Measurements from ENCODE around the gene CEACAM8. TPM values are rescaled to one million over a fixed set of nuclear protein-coding genes. Genes with fewer than 3 reads are reported as not detected.

Gene CEACAM8
- not detected in 2 replicates for total RNA-seq

GRCh38 chr19:42594617-42595489 is at the start of gene CEACAM8:
Gene CEACAM8, minus strand, starts transcription at chr19:42594924. Its CDS starts 96 bp downstream, at chr19:42594828.

Other genes with a start within 250 kb of the CEACAM8 start
- gene CNFN, start 204.6 kb downstream of the CEACAM8 start, total RNA-seq = not detected in 2 replicates
- gene LIPE, start 167.5 kb downstream of the CEACAM8 start, total RNA-seq = 2.4 and 3.2 TPM in 2 replicates
- gene CXCL17, start 152.0 kb downstream of the CEACAM8 start, total RNA-seq = not detected in 2 replicates
- 0.32 and 0.46 TPM in 2 replicates for gene CEACAM1, start 66.4 kb downstream of the CEACAM8 start, total RNA-seq
- not detected in 2 replicates for gene PSG3, start 145.6 kb upstream of the CEACAM8 start, total RNA-seq
- not detected in 2 replicates for gene PSG8, start 170.8 kb upstream of the CEACAM8 start, total RNA-seq